Nucleus accumbens (tissue), 56 donors: ENCODE results near the gene NOD2.

Source experiments
- DNase-seq, 56 donors: peaks; one replicate each; lab custom pipeline; 2025; lab: John Stamatoyannopoulos, UW

Gene NOD2

DNA sequence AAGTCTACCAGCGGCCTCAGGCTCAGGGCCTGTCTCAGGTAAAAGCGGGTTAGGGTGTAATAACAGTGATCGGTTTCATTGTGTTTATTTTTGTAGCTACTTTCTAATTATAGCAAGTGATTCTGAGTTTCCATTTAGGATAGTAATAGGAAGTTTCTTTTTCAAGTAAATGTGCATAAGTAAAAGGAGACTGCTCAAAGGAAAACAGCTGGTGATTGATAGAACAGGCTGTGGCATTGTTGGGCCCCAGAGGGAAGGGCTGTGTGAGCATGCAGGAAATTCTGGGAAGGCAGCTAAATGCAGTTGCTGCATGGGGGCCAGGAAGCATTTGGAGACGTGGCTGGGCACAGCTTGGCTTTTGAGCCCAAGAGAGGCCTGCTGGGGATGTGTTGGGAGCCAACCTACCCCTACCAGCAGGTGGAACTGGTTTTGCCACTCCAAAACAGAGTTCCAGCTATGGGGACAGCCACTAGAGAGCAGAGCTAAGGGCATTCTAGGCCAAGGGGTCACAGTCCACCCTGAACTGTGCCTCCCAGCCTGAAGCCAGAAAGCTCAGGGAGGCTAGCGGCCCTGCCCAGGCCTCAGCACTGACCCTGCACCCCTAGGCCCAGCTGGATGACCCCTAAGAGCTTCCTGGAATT is 24.9 kb upstream of the NOD2 start:
- peak in 1 of 56 donors; percentile 11 for DNase-seq

DNA sequence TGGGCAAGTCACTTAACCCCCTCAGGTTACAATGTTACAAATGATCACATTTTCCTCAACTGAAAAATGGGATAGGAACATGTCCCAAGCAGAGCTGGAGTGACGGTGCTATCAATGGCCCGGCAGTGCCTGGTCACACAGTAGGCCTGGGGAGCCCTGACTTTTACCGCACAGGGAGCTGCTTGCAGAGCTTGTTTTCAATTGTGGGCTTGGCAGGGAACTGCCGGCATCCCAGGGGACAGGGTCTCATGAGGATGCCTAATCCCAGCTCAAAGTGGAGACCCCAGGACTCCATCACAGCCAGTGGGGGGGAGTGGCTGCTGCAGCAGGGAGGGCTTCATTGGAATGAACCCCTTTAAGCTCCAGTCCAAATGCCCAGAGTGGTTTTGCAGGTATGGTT is 23.7 kb upstream of the NOD2 start:
- no peak for DNase-seq

DNA sequence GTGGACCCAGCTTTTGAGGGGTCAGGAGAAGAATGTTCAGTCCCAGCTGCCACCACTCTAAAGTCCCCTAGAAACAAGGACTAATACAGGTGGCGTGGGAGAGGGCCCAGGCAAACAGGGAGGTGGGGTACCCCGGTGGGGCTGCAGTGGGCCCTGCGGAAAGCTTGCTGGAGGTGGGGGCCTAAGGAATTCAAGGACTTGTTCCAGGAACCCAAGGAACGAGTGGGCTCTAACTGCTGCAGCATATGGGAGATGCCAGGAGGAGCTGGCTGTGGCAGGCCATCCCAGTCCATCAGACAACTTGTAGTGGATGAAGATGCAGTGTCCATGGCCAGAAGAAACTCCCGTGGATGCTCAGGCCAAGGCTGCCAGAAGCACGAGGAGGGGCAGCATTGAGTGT is 22.9 kb upstream of the NOD2 start:
- no peak for DNase-seq

DNA sequence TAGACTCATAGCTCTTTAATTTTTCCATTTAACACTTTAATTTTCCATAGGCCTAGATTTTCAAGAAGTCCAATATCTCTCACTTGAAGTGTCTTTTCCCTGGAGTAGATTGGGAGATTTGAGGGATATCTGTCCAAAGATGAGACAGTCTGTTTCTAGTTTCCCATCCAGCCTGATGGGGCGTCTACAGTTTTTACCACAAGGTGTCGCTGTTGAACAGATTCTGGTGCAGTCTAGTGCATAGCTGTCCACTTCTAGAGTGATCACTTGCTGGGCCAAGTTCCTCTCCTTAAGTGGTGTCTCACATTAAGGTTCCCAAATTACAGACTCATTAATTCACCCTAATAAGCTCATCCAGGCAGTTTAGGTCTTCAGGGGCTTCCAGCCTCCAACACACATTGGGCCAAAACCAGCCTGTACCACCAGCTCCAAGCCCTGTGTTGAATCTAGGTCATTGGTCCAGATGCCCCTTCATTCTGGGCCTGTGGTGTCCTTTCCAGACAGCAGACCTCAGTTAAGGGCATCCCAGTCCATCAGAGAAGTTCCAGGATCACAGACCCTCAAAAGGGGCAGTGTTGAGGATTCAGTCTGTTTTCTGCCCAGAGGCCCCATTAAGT is 21.7 kb upstream of the NOD2 start:
- no peak for DNase-seq

DNA sequence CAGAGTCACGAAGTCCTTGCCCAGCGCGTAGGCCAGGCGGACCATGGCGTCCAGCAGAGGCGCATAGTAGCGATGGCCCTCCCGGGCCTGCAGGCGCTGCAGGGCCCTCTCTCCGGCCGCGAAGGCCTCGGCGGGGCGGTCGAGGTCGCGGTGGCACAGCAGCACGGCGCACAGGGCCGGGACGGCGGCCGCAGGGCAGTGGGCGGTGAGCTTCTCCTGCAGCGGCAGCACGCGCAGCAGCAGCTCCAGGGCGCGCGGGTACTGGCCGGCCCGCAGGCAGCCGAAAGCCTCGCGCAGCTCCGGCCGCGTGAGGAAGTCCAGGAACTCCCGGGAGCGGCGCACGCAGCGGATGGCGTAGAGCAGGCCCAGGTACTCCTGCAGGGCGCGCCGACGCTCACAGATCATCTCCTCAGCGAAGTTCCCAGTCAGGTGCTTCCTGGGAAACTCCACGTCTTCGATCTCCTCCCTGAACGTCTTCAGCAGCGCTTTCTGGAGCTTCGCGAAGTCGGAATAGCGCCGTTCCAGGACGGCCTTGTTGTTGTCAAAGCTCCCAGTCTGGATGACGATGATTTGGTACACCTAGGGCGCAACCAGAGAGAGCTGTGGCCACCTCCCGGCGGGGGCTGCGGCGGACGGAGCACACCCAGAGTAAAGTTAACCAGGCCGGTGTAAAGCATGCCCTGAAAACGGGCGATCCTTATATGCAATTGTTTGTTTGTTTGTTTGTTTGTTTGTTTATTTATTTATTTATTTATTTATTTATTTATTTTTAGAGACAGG is 19.7 kb upstream of the NOD2 start:
- DNase-seq, result no peak

- no peak for DNase-seq
Observed at GRCh38 chr16:50674831-50675230, 18.6 kb upstream of the NOD2 start.

- no peak for DNase-seq
Observed at GRCh38 chr16:50675686-50676610, 17.5 kb upstream of the NOD2 start.

- no peak for DNase-seq
Observed at GRCh38 chr16:50676684-50677225, 16.7 kb upstream of the NOD2 start.

DNA sequence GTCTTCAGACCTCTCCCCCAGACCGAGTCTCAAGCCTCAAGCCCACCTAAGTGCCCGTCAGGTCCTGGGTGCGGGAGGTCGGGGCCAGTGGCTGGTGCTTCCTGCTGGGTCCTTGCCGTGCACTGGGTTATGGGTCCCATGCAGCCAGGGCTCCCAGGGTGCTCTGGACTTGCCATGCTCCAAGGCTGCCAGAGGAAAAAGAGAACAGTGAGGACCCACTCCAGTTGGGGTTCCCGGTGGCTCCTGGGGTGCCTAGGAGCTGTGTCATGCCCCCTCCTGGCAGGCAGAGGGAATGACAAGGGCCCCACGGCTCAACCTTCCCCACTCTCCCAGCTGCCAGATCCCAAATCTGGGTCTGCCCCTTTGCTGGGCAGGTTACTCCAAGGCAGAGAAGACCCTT is 16.1 kb upstream of the NOD2 start:
- DNase-seq, result no peak

- DNase-seq, result no peak
Observed at GRCh38 chr16:50678531-50678930, 14.9 kb upstream of the NOD2 start.

- DNase-seq, result no peak
Observed at GRCh38 chr16:50679266-50679665, 14.1 kb upstream of the NOD2 start.

DNA sequence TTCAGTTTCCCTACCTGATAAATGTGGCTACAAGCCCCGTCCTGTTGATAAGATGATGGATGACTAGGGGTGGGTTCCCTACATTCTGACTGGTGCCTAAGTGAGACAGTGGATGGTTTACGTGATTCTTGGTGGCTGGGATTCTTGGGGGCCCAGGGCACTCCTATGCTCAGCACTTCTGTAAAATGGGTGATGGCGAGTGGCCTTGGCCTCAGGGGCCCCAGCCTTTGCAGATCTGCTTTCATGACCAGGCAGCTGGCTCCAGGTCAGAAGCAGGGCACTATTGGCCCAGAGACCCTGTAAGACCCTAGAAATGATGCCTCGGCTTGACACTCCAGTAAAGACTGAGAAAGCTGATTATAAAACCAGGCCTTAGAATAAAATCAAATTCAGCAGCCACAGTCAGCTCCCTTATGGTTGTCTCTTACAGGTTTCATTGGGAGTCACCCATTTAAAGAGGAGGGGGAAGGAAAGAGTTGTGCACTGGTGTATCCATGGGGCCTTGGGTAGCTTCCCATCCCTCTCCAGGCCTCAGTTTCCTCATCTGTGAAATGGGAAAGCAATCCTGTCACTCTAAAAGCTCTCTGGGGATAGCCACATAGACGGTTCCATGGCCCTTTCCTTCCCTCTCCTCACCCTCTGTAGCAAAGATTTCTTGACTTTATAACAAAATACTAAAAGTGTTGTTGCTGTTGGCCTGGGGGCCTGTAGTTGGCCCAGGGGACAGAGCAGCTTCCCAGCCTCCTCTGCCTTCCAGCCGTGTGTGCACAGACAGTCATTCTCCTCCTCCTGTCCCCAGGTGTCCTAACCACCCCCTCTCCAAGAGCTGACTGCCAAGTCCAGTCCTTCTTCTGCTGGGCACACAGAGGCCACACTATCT is 13.5 kb upstream of the NOD2 start:
- DNase-seq, result no peak

DNA sequence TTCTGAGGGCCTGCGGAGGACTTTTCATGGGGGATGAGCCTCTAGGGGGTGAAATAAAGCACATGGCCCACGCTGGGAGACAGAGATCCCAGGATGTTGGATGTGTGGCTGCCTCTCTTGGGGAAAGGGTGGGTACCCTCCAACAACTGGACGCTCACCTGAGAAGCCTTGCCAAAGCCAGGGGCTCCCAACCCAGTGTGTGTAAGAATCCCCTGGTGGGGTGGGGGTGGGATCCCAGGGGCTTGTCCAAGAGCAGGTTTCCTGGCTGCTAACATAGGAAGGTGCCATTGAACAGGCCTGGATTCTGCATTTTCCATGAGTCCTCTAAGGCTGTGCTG is 12.9 kb upstream of the NOD2 start:
- DNase-seq, result no peak

- DNase-seq, result peak in 1 of 56 donors; percentile 27
Observed at GRCh38 chr16:50681021-50681885, 12.2 kb upstream of the NOD2 start, which contains the start of gene SNX20. TSS of gene SNX20 (minus strand) at chr16:50681312. CDS start at chr16:50677526, 3,786 bp downstream.

- DNase-seq, result peak in 3 of 56 donors; percentile 10 to 20 (median 13)
Observed at GRCh38 chr16:50683689-50684374, 9.6 kb upstream of the NOD2 start.

GRCh38 chr16:50684823-50685461 is 8.5 kb upstream of the NOD2 start:
- DNase-seq, result no peak

GRCh38 chr16:50685462-50686063 is 7.8 kb upstream of the NOD2 start:
- no peak for DNase-seq
